GM18498 (cell line): Measurements from ENCODE around the gene ASCL5.

Experiments used
- ATAC-seq: cut with Tn5 transposase; IDR thresholded peaks from one replicate; pipeline ENCODE4 v1.9.1; 2021; ENCODE audit warnings: mild to moderate bottlenecking, moderate library complexity; ENCODE audit not compliant: unreplicated experiment

Gene ASCL5

GRCh38 chr1:201088901-201089525 is 38.0 kb downstream of the ASCL5 start:
- no peak for ATAC-seq

- no peak for ATAC-seq
Observed at GRCh38 chr1:201088395-201088794, 38.6 kb downstream of the ASCL5 start.

GRCh38 chr1:201085902-201086735 is 40.9 kb downstream of the ASCL5 start:
- no peak for ATAC-seq

GRCh38 chr1:201084295-201084694 is 42.7 kb downstream of the ASCL5 start:
- no peak for ATAC-seq

GRCh38 chr1:201083741-201084140 is 43.2 kb downstream of the ASCL5 start:
- ATAC-seq = no peak

- no peak for ATAC-seq
Observed at GRCh38 chr1:201080135-201080534, 46.8 kb downstream of the ASCL5 start.

- ATAC-seq = no peak
Observed at GRCh38 chr1:201077736-201078135, 49.2 kb downstream of the ASCL5 start.

GRCh38 chr1:201077116-201077515 is 49.9 kb downstream of the ASCL5 start:
- no peak for ATAC-seq

- ATAC-seq = no peak
Observed at GRCh38 chr1:201076092-201076491, 50.9 kb downstream of the ASCL5 start.

GRCh38 chr1:201074018-201074417 is 53.0 kb downstream of the ASCL5 start:
- no peak for ATAC-seq

- no peak for ATAC-seq
Observed at GRCh38 chr1:201072922-201073321, 54.1 kb downstream of the ASCL5 start.

- no peak for ATAC-seq
Observed at GRCh38 chr1:201072149-201072548, 54.8 kb downstream of the ASCL5 start.

GRCh38 chr1:201069636-201070035 is 57.3 kb downstream of the ASCL5 start:
- no peak for ATAC-seq

- ATAC-seq = no peak
Observed at GRCh38 chr1:201068976-201069375, 58.0 kb downstream of the ASCL5 start.

GRCh38 chr1:201066986-201067385 is 60.0 kb downstream of the ASCL5 start:
- no peak for ATAC-seq

- ATAC-seq = no peak
Observed at GRCh38 chr1:201065686-201066085, 61.3 kb downstream of the ASCL5 start.

- ATAC-seq = no peak
Observed at GRCh38 chr1:201064806-201065205, 62.2 kb downstream of the ASCL5 start.
